ENCODE results near the gene TSSK3. TPM values are rescaled to one million over a fixed set of nuclear protein-coding genes. Genes with fewer than 3 reads are reported as not detected.

Gene TSSK3
- total and polyA plus RNA-seq, 9 of the 15 experiments (the other 6 are each of a cell fraction or from before 2014, with no cell fraction given), result 0.27 to 2.8 (median 1.9) TPM

GRCh38 chr1:32413507-32414185 is 51.3 kb downstream of the TSSK3 start (continued):
- TF ChIP-seq DEAF1 (CRISPR knock-in tag; IDR thresholded peaks at IDR 0.05) (peak; percentile 77), NCOR1 (IDR thresholded peaks at IDR 0.05) (no peak; the same call in 1 of the 2 replicates), ETS1 (conservative IDR thresholded peaks at IDR 0.05; ENCODE audit: control insufficient read depth, low read depth, low read length) (no peak), DACH1 (IDR thresholded peaks at IDR 0.05; ENCODE audit: partially characterized antibody) (no peak), ZNF133 (CRISPR knock-in tag; IDR thresholded peaks at IDR 0.05) (no peak), SAFB (IDR thresholded peaks at IDR 0.05; ENCODE audit: borderline replicate concordance, low read depth, low read length) (no peak), NRF1 (conservative IDR thresholded peaks at IDR 0.05 in 1 of 2, IDR thresholded peaks at IDR 0.05 in 1 of 2) (peak in 1 of 2 experiments; percentile 32; a peak in 2 of 4 replicates), TFAP4 (CRISPR knock-in tag; IDR thresholded peaks at IDR 0.05; ENCODE audit: borderline replicate concordance) (peak; percentile 83), ZNF165 (CRISPR knock-in tag; IDR thresholded peaks at IDR 0.05; ENCODE audit: borderline replicate concordance) (no peak), GTF2B (IDR thresholded peaks at IDR 0.05; ENCODE audit: extremely low read depth, insufficient read length) (no peak), HMGXB4 (CRISPR knock-in tag; IDR thresholded peaks at IDR 0.05) (0 out of 2 replicates have a peak, but pooled peaks have one; percentile 11), SIN3A (IDR thresholded peaks at IDR 0.05; ENCODE audit: borderline replicate concordance in 2 of 2, control insufficient read depth in 1 of 2, low read depth in 2 of 2, low read length in 2 of 2) (0 out of 4 replicates have a peak, but pooled peaks have one; percentile 21 to 66), ZBTB17 (CRISPR knock-in tag; IDR thresholded peaks at IDR 0.05) (no peak), L3MBTL2 (IDR thresholded peaks at IDR 0.05) (peak; percentile 90), KDM4B (IDR thresholded peaks at IDR 0.05; ENCODE audit: borderline replicate concordance in 2 of 2, low read depth in 1 of 2) (no peak), BRD9 (IDR thresholded peaks at IDR 0.05; ENCODE audit: low read depth, partially characterized antibody) (peak; percentile 93), CHD1 (IDR thresholded peaks at IDR 0.05; ENCODE audit: low read length) (no peak), FOS (IDR thresholded peaks at IDR 0.05; ENCODE audit: extremely low read depth, insufficient read length) (no peak)
